GM12872 (cell line): ENCODE data around the gene SMIM41.

ENCODE experiments used
- TF ChIP-seq, protein P1 (sequence below): IDR thresholded peaks from 3 replicates; pipeline ENCODE4 v1.5.1; 2011; ENCODE audit warnings: low read depth, mild to moderate bottlenecking, low read length, moderate library complexity; ENCODE audit not compliant: insufficient read depth

SMIM41 gene

DNA sequence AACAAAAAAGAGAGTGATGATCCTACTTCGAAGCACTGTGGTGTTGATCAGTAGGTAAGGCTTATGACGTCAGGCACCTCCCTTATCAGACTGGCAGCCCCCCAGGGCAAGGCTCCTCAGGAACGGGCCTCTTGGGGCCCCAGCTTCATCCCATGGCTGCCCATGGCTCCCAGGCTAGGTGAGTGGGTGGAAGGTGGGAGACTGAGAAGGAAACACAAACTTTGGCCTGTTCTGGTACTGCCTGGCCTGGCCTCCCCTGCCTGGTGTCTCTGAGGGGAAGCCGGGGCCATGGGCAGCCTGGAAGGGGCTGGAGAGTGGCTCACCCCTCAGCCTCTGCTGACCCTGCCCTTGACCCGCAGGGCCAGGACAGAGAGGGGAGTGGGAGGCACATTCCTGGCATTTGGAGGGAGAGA lies 73.4 kb downstream of the SMIM41 start:
- TF ChIP-seq, protein P1, sequence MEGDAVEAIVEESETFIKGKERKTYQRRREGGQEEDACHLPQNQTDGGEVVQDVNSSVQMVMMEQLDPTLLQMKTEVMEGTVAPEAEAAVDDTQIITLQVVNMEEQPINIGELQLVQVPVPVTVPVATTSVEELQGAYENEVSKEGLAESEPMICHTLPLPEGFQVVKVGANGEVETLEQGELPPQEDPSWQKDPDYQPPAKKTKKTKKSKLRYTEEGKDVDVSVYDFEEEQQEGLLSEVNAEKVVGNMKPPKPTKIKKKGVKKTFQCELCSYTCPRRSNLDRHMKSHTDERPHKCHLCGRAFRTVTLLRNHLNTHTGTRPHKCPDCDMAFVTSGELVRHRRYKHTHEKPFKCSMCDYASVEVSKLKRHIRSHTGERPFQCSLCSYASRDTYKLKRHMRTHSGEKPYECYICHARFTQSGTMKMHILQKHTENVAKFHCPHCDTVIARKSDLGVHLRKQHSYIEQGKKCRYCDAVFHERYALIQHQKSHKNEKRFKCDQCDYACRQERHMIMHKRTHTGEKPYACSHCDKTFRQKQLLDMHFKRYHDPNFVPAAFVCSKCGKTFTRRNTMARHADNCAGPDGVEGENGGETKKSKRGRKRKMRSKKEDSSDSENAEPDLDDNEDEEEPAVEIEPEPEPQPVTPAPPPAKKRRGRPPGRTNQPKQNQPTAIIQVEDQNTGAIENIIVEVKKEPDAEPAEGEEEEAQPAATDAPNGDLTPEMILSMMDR = no peak

DNA sequence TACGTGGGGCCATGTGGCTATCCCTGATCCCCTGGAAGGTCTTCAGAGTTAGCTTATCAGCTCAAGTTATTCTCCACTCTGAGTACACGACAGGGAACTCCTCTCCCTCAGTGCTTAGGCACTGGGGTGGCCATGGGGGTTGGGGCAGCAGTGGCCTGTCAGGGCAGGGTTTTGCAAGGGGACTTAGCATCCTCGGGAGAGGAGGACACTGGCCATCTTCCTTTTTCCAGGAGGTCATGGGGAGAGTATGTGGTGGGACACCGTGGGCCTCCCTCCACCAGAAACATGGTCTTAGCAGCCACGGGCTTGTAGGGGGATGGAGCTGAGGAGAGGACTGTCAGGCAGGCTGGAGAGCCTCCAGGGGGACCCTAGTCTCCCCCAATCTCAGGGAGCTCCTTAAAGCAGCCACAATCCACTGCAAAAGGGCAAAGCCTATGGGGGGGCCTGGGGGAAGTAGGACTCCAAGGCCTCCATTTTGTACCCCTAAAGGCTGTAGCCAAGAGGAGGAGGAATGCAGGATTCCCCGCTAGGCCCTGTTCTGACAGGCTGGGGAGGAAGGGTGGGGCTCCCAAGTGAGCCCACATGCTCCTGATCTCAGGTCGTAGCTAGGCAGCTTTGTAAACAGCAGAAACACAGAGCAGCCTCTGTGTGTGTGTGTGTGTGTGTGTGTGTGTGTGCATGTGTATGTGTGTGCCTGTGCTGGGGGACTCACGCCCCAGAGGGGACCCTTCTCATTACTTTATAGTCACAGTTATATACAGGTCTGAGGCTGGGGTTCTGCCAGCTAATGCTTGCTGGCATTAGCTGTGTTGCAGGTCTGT lies 75.8 kb downstream of the SMIM41 start:
- TF ChIP-seq, protein P1 = no peak

DNA sequence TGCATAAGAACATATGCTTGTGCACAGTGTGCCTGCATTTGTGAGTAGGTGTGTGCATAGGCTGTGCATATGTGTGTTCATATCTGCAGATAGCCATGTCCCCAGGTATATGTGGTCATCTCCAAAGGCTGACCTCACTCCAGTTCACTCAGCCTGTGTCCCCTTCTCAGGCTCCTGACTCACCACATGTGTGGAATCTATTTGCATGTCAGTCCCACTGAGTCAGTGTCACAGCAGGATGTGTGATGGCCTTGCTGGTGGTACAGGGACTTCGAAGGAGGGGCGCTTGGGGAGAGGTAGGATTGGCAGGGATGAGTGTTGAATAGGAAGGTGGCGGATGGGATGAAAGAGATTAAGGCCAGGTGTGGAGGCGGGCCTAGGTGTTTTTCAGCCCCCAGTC lies 76.8 kb downstream of the SMIM41 start:
- TF ChIP-seq, protein P1 = no peak

DNA sequence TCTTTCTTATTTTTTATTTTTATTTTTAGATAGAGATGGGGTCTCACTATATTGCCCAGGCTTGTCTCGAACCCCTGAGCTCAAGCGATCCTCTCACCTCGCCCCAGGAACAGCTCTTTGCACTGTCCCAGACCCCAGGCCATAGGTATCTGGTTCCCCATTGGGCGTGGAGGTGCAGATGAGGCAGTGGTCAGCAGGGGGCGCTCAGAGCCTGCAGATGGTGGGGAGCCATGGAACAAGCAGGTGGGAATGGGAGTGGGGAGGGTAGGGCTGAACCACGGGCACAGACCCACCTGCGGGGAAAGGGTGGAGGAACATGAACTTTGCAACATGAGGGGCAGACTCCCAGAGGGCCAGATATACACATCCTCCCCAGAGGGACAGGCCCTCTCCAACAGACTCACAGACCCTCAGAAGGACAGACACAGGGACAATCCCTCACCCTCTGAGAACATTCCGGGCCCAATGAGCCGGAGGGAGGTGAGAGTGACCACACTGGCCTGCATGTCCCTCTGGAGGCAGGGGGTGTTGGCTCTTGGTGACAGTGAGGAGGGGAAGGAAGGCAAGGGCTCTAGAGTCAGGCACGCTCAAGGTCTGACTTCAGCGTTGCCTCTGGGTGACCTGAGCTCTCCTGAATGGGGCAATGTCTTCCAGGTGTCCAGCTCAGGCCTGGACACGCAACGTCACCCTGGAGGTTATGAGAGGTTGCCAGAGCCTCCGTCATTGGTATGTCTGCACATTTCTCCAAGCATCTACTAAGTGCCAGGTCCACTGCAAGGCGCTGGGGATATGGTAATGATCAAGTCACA lies 77.5 kb downstream of the SMIM41 start:
- TF ChIP-seq, protein P1 = peak; percentile 92

DNA sequence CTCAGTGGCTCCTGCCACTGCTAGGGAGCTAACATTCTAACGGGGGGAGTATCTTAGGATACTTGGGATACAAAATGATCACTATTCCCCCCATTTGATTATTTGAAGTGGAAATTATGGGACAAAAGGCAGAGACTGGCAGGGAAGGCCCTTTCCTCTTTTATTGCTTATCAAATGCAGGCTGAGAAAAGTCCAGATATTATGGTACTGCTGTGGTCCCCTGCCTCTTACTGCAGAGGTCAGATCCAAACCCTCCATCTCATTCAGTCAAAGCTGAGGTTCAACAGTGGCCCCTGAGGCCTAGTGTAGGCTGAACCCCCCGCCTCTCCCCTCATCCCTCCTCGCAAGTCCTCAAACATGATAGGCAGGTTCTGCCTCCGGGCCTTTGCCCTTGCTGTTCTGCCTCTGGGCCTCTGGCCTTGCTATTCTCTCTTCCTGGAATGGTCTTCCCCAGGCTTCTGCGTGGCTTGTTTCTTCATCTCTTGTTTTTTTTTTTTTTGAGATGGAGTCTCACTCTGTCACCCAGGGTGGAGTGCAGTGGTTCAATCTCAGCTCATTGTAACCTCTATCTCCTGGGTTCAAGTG lies 78.2 kb downstream of the SMIM41 start:
- TF ChIP-seq, protein P1 = no peak
